Fibroblast of skin of scalp (primary cell): ENCODE data around the gene IFNGR2.
"Not testable (repeated sequence)": the region's sequence is repeated elsewhere in the genome, so short reads cannot be mapped to it uniquely, and the experiment has no call there.

ENCODE experiments used
- DNase-seq: peaks from one replicate; pipeline ENCODE4 v3.0.0-alpha.2; 2013

Gene IFNGR2

DNA sequence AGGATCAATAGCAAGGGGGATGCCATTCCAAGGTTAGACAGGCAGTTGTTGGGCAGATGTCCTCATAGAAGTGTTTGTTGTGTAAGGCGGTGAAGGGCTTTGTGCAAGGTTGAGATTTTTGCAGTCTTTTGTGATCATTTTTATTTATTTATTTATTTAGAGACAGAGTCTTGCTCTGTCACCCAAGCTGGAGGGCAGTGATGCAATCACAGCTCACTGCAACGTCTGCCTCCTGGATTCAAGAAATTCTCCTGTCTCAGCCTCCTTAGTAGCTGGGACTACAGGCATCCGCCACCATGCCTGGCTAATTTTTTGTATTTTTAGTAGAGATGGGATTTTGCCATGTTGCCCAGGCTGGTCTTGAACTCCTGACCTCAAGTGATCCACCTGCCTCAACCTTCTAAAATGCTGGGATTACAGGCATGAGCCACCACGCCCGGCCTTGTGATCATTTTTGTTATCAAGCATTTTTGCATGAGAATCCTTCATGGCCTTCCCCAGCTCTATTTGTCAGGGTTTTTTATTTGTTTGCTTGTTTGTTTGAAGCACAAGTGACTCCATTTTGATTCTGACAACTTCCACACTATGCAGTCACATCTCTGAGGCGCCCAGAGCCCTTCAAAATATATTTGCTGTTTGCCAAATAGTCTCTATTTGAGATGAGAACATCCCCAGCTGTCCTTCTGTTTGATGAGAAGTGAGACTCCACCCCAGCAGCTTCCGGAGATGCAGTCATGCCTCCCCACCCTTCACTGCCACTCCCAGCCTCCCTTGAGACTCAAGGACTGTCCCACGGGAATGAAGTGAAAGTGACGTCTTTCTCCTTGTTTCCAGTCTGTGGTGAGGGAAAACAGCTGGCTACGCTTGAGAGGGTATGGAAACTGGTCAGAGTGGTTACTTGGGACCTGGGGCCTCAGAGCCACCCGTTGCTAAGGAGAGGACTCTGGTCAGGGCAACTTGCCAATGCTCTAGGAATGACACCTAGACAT is 38.6 kb downstream of the IFNGR2 start:
- DNase-seq, result peak; percentile 70

GRCh38 chr21:33443194-33443593 is 40.0 kb downstream of the IFNGR2 start:
- no peak for DNase-seq

DNA sequence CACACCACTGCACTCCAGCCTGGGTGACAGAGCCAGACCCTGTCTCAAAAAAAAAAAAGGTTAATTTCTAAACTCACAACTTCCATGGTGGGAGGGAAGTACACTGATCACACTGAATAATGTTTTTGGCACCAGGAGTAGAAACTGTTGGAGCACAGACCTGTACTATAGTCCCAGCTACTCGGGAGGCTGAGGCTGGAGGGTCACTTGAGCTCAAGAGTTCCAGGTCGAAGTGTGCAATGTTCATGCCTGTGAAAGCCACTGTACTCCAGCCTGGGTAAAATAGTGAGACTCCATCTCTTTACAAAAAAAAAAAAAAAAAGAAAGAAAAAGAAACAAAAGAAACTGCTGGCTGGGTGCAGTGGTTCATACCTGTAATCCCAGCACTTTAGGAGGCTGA is 41.3 kb downstream of the IFNGR2 start:
- DNase-seq, result no peak

- DNase-seq, result not testable (repeated sequence)
These were observed 43.4 kb downstream of the IFNGR2 start for GRCh38 chr21:33446620-33447019.

GRCh38 chr21:33449616-33450015 is 46.4 kb downstream of the IFNGR2 start:
- no peak for DNase-seq

- DNase-seq, result no peak
These were observed 48.4 kb downstream of the IFNGR2 start for GRCh38 chr21:33451634-33452071.

- DNase-seq, result no peak
These were observed 49.1 kb downstream of the IFNGR2 start for GRCh38 chr21:33452362-33452761.

GRCh38 chr21:33455686-33456446 is 52.7 kb downstream of the IFNGR2 start:
- DNase-seq, result no peak

DNA sequence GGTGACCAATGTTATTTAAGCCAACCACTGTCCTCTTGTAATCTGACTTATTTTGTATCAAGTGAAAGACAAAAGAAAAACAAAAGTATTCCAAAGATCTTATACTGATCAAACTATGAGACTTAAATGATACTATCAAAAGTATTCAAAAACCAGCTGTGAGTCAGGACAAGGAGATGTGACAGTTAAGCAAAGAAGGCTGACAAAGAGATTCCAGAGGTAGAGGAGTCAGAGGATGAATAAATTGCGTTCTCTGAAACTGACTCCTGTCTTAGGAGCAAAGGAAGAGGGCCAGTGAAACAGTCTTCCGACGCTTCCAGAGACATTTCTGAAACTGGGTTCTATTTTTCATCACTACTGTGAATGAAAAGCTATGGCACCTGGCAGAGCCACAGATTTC is 55.6 kb downstream of the IFNGR2 start:
- DNase-seq, result no peak

- no peak for DNase-seq
These were observed 58.5 kb downstream of the IFNGR2 start for GRCh38 chr21:33461538-33462250.

- not testable (repeated sequence) for DNase-seq
These were observed 66.0 kb downstream of the IFNGR2 start for GRCh38 chr21:33469183-33469582.

GRCh38 chr21:33470701-33471100 is 67.5 kb downstream of the IFNGR2 start:
- no peak for DNase-seq

GRCh38 chr21:33473344-33473743 is 70.1 kb downstream of the IFNGR2 start:
- no peak for DNase-seq

GRCh38 chr21:33477066-33477465 is 73.9 kb downstream of the IFNGR2 start:
- DNase-seq, result no peak

DNA sequence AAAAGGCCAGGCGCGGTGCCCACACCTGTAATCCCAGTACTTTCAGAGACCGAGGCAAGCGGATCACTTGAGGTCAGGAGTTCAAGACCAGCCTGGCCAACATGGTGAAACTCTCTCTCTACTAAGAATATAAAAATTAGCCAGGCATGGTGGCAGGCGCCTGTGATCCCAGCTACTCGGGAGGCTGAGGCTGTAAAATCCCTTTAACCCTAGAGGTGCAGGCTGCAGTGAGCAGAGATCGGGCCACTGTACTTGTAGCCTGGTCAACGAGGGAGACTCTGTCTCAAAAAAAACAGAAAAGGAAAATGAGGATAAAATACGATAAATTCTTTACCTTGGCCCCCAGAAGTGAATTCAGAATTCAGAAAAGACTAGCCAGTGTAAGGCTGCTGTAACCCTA is 75.0 kb downstream of the IFNGR2 start:
- DNase-seq, result no peak

GRCh38 chr21:33478935-33479678 is 75.9 kb downstream of the IFNGR2 start:
- DNase-seq, result peak; percentile 31

DNA sequence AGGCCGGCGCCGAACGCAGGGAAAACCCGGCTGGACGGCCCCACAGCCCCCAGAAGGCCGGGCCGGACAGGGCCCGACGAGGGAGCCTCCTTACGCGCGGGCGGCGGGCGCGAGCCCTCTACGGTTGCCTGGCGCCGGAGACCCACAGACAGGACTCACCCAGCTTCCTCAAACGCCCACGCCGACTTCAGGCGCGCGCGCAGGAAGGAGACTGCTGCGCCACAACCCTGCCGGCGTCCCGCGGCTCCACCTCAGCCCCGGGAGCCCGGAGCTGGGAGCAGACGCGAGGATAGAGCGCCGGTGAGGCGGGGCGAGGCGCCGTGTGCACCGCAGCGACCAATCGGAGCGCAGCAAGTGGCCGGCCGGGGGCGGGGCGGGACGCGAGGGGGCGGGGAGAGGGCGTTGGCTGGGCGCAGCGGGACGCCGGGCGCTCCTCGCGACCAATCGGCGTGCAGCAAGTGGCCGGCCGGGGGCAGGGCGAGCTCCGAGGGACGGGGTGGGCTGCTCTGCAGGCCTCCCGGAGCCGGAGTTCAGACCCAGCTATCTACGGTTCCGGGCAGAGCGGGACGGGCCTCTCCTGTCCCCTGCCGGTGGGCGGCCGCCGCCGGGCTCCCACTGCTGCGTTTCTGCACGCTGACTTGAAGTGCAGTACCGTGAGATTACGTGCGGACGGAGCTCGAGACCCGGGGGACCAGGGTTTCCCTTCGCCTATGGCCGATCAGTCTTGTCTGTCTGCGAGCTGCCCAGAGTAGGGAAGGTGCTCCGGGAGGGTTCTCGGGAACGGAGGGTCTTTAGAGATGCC is 76.7 kb downstream of the IFNGR2 start, which contains the start of gene TMEM50B:
Gene TMEM50B (minus strand): TSS at position 296 of the 802 bp plus-strand sequence. CDS start 11,089 bp downstream, outside the sequence.
- peak; percentile 96 for DNase-seq

DNA sequence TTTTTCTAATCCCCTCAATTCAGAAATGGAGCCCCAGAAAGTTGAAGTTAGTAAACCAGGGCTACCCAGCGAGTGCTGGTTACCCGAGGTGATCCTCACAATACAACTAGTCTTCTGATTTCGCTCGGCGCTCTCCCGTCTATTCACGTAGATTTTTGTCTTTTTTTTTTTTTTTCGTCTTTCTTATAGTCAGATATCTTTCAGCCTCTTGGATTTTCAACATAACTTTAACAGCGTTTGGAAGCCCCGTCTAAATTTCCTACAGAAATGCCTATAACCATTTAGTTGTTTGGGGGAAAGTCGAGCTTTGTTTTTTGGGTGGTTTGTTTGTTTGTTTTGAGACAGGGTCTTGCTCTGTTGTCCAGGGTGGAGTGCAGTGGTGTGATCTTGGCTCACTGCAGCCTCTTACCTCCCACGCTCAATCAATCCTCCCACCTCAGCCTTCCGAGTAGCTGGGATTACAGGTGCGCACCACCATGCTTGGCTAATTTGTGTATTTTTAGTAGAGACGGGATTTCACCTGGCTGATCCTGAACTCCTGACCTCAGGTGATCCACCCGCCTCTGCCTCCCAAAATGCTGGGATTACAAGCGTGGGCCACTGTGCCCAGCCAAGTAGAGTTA is 77.4 kb downstream of the IFNGR2 start:
- no peak for DNase-seq

DNA sequence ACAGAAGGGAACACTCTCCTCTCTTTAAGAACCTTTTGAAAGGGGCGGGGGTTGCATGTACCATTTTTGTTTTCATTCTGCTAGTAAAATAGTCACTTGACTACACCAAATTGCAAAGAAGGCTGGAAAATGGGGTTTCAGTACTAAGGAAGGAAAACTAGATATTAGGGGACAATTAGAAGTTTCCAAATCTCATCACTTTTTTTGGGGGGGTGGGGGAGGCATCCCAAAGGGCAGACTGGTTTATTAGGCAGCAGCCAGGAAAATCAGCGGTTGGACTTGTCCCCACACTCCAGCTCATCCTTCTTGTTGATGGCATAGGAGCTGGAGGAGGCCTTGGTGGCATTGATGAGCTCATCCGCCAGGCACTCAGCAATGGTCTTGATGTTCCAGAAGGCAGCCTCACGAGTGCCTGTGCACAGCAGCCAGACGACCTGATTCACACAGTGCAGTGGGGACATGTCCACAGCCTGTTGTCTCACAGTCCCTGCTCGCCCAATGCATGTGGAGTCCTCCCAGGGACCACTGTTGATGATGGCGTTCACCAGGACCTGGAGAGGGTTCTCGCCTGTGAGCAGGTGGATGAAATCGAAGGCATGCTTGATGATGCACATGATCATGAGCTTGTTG is 78.2 kb downstream of the IFNGR2 start:
- peak; percentile 13 for DNase-seq
